ENCODE results near the gene MSL2. TPM values are rescaled to one million over a fixed set of nuclear protein-coding genes. Genes with fewer than 3 reads are reported as not detected.
"Not testable (repeated sequence)": the region's sequence is repeated elsewhere in the genome, so short reads cannot be mapped to it uniquely, and the experiment has no call there.

Gene MSL2, protein sequence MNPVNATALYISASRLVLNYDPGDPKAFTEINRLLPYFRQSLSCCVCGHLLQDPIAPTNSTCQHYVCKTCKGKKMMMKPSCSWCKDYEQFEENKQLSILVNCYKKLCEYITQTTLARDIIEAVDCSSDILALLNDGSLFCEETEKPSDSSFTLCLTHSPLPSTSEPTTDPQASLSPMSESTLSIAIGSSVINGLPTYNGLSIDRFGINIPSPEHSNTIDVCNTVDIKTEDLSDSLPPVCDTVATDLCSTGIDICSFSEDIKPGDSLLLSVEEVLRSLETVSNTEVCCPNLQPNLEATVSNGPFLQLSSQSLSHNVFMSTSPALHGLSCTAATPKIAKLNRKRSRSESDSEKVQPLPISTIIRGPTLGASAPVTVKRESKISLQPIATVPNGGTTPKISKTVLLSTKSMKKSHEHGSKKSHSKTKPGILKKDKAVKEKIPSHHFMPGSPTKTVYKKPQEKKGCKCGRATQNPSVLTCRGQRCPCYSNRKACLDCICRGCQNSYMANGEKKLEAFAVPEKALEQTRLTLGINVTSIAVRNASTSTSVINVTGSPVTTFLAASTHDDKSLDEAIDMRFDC
- 10 to 100 TPM; 37.2 to 38.5 TPM for total RNA-seq

DNA sequence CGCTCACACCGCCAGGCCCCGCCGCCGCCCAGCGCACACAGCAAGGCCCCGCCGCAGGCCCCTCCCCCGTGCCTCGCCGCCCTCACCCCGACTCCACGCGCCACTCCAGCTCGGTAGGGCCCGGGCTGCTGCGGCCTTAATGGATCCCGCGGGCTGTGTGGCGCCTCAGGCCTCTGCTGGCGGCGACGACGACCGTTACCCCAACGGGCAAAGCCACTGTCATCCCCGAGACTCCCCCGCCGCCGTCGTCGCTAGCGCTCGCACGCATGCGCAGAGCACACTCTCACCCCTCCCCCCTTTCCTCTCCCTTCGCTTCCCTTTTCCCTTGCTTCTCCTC lies at the start of gene MSL2:
MSL2 (minus strand) TSS at position 272 of the 337 bp plus-strand sequence. CDS start 1,222 bp downstream, outside the sequence.
- POLR2A ChIA-PET, result interaction anchor here (1.0 to 4.0 kb wide), 10 partner anchors 8 to 666 kb away, joined by 3 to 46 read pairs (median 8); partner anchors contain the start of genes NCK1 and STAG1
- H3K9me3 Mint-ChIP-seq, result no peaks in the 10 kb centered on the region
- DNase-seq, result peak; percentile 82
- peaks cover 5% of the 10 kb centered on the region for H3K27me3 Mint-ChIP-seq
- H3K4me3 Mint-ChIP-seq, result peak within 1 kb of the TSS; percentile 95
- intact Hi-C loops (cut with micrococcal nuclease), result loop anchor here (1.0 to 10.0 kb wide), 9 partner anchors 25 to 1711 kb away; partner anchors contain the start of genes ANAPC13, CEP63, NCK1 and PCCB
- CTCF ChIA-PET, result interaction anchor here (0.8 to 3.2 kb wide), 6 partner anchors 11 to 562 kb away, joined by 3 to 27 read pairs (median 3); partner anchors contain the start of genes PCCB and STAG1
- peak within 1 kb of the TSS; percentile 99 for H3K27ac Mint-ChIP-seq
- H3K36me3 Mint-ChIP-seq, result peaks cover 32% of the 10 kb centered on the region
- H3K4me1 Mint-ChIP-seq (ENCODE audit: low read depth), result peaks cover 24% of the 10 kb centered on the region

GRCh38 chr3:136245691-136246090 lies 49.6 kb upstream of the MSL2 start:
- CTCF ChIA-PET, result no interaction called here
- DNase-seq, result no peak
- no peaks in the 10 kb centered on the region for H3K9me3 Mint-ChIP-seq
- H3K36me3 Mint-ChIP-seq, result no peaks in the 10 kb centered on the region
- no peak overlapping the region for H3K4me3 Mint-ChIP-seq
- no peak overlapping the region for H3K27ac Mint-ChIP-seq
- H3K4me1 Mint-ChIP-seq (ENCODE audit: low read depth), result peaks cover 5% of the 10 kb centered on the region
- POLR2A ChIA-PET, result no interaction called here
- no peaks in the 10 kb centered on the region for H3K27me3 Mint-ChIP-seq
- intact Hi-C loops (cut with micrococcal nuclease), result no loop called here

DNA sequence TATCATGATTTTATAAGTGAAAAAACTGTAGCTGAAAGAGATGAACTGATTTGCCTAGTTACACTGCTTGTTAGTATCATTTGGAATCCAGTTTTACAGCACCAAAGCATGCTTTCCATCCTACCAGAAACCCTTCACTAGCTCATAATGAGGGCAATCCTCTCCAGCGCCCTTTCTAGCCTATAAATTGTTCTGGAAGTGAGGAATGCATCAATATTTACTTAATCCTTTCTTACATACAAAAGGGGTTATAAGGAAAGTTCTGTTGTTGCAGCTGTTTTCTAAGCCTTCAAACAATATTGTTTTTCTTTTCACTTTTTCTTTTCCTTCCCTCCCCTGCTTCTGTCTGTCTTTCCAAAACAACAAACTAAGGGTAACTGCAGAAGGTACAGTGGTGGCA lies 43.0 kb upstream of the MSL2 start:
- no peak overlapping the region for H3K4me3 Mint-ChIP-seq
- no peaks in the 10 kb centered on the region for H3K9me3 Mint-ChIP-seq
- H3K27ac Mint-ChIP-seq, result no peak overlapping the region
- POLR2A ChIA-PET, result no interaction called here
- no peak for DNase-seq
- intact Hi-C loops (cut with micrococcal nuclease), result no loop called here
- no peaks in the 10 kb centered on the region for H3K4me1 Mint-ChIP-seq (ENCODE audit: low read depth)
- H3K36me3 Mint-ChIP-seq, result no peaks in the 10 kb centered on the region
- no peaks in the 10 kb centered on the region for H3K27me3 Mint-ChIP-seq
- CTCF ChIA-PET, result no interaction called here

- Mint-ChIP-seq H3K36me3 (no peaks in the 10 kb centered on the region), H3K4me1 (ENCODE audit: low read depth) (no peaks in the 10 kb centered on the region), H3K9me3 (no peaks in the 10 kb centered on the region), H3K27ac (no peak overlapping the region), H3K27me3 (no peaks in the 10 kb centered on the region), H3K4me3 (no peak overlapping the region)
- intact Hi-C loops (cut with micrococcal nuclease), result no loop called here
- ChIA-PET CTCF (no interaction called here), POLR2A (no interaction called here)
- no peak for DNase-seq
Observed at GRCh38 chr3:136237961-136238649, 42.0 kb upstream of the MSL2 start.

DNA sequence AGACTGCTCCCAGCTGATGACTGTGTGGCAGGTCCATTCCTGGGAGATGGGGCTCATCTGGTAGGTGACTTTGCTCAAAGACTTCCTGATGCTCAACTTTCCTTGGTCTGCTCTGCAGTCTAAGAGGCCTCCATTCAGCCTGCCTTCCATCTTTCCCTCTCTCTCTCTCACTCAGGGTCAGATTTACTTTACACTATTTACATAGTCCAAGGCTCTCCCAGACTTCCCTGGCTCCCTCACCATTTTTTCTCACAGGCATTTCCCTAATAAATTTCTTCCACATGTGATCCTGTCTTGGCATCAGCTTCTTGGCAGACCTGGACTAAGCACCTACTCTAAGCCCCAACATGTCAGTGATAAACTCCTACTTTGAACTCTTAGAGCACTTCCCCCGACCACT lies 41.0 kb upstream of the MSL2 start:
- no peaks in the 10 kb centered on the region for H3K9me3 Mint-ChIP-seq
- no peak overlapping the region for H3K4me3 Mint-ChIP-seq
- intact Hi-C loops (cut with micrococcal nuclease), result no loop called here
- peaks cover 2% of the 10 kb centered on the region for H3K27me3 Mint-ChIP-seq
- no peak for DNase-seq
- H3K4me1 Mint-ChIP-seq (ENCODE audit: low read depth), result no peaks in the 10 kb centered on the region
- CTCF ChIA-PET, result no interaction called here
- POLR2A ChIA-PET, result no interaction called here
- no peaks in the 10 kb centered on the region for H3K36me3 Mint-ChIP-seq
- no peak overlapping the region for H3K27ac Mint-ChIP-seq

- Mint-ChIP-seq H3K36me3 (no peaks in the 10 kb centered on the region), H3K9me3 (no peaks in the 10 kb centered on the region), H3K27me3 (peaks cover 2% of the 10 kb centered on the region), H3K4me1 (ENCODE audit: low read depth) (no peaks in the 10 kb centered on the region), H3K27ac (no peak overlapping the region), H3K4me3 (no peak overlapping the region)
- no peak for DNase-seq
- ChIA-PET POLR2A (no interaction called here), CTCF (no interaction called here)
- intact Hi-C loops (cut with micrococcal nuclease), result no loop called here
Observed at GRCh38 chr3:136236109-136236508, 40.0 kb upstream of the MSL2 start.

DNA sequence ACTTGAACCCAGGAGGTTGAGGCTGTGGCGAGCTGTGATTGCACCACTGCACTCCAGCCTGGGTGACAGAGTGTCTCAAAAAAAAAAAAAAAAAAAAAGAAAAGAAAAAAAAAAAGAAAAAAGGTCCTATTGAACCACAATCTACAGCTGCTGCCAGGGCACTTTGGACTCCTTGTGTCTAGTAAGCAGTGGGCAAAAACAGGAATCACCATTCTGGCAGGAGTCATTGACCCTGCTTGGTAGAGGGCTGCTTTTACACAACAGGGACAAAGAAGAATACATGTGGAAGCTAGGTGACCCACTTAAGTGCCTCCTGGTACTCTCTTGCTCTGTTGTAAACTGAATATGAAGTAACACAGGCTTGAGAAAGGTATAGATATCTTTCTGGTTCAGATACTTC lies 39.4 kb upstream of the MSL2 start:
- no peaks in the 10 kb centered on the region for H3K36me3 Mint-ChIP-seq
- no peak overlapping the region for H3K27ac Mint-ChIP-seq
- H3K4me3 Mint-ChIP-seq, result no peak overlapping the region
- ChIA-PET CTCF (no interaction called here), POLR2A (no interaction called here)
- DNase-seq, result no peak
- intact Hi-C loops (cut with micrococcal nuclease), result no loop called here
- no peaks in the 10 kb centered on the region for H3K4me1 Mint-ChIP-seq (ENCODE audit: low read depth)
- H3K9me3 Mint-ChIP-seq, result no peaks in the 10 kb centered on the region
- peaks cover 2% of the 10 kb centered on the region for H3K27me3 Mint-ChIP-seq

DNA sequence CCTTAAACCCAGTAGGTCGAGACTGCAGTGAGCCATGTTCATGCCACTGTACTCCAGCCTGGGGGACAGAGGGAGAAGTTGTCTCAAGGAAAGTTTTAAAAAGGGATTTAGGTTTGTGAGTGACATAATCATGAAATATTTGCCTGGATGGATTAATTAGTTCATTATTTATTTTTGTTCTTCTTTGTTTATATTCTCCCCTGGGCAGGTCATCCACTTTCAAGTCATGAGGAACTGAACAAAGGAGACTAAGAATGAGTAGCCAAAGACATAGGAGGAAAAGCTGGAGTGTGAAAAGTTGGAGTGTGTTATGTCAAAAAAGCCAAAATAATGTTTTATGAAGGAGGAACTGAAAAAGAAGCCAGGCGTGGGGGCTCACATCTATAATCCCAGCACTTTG lies 36.3 kb upstream of the MSL2 start:
- Mint-ChIP-seq H3K9me3 (no peaks in the 10 kb centered on the region), H3K36me3 (no peaks in the 10 kb centered on the region), H3K27me3 (peaks cover 2% of the 10 kb centered on the region), H3K27ac (no peak overlapping the region), H3K4me3 (no peak overlapping the region), H3K4me1 (ENCODE audit: low read depth) (no peaks in the 10 kb centered on the region)
- no peak for DNase-seq
- ChIA-PET CTCF (no interaction called here), POLR2A (no interaction called here)
- intact Hi-C loops (cut with micrococcal nuclease), result no loop called here

DNA sequence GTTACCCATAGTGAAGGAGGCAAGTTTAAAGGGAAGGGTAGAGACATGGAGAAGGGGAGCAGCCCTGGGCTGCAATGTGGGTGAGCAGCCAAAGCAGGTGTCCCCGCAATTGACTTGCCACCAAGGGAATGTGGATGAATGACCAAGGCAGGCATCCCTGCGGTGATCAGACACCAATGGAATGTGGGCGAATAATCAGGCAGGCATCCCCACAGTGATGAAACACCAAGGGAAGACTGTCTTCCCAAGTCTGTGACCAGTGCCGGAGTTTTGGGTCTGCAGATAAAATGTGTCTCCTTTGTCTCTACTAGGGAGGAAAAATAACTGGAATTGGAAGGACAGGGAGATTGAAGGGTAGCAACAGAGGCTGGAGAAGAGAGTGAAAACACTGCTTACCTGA lies 26.6 kb upstream of the MSL2 start:
- H3K9me3 Mint-ChIP-seq; DNase-seq; CTCF ChIA-PET; H3K4me1 Mint-ChIP-seq (ENCODE audit: low read depth); H3K27ac Mint-ChIP-seq; intact Hi-C loops (cut with micrococcal nuclease); POLR2A ChIA-PET; H3K36me3 Mint-ChIP-seq; H3K4me3 Mint-ChIP-seq: not testable (repeated sequence)
- H3K27me3 Mint-ChIP-seq, result peaks cover 11% of the 10 kb centered on the region

DNA sequence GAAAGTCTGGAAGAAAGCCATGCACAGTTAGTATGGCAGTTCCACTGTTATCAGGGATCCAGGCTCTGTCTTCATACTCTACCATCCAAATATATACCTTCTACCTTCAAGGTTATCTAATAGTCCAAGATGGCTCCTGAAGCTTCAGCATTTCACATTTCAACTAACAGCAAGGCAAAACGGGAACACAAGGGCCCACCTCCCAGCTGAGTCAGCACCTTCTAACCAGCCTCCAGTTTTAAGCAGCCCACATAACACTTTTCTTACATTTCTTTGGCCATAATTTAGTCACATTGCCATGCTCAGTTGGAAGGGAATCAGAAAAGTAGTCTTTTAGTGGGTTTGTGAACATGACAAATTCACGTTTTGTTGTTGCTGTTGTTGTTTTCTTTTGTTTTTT lies 15.4 kb upstream of the MSL2 start:
- intact Hi-C loops (cut with micrococcal nuclease), result no loop called here
- no peaks in the 10 kb centered on the region for H3K36me3 Mint-ChIP-seq
- POLR2A ChIA-PET, result no interaction called here
- no peak for DNase-seq
- CTCF ChIA-PET, result no interaction called here
- no peak overlapping the region for H3K4me3 Mint-ChIP-seq
- H3K9me3 Mint-ChIP-seq, result no peaks in the 10 kb centered on the region
- no peaks in the 10 kb centered on the region for H3K4me1 Mint-ChIP-seq (ENCODE audit: low read depth)
- peaks cover 11% of the 10 kb centered on the region for H3K27me3 Mint-ChIP-seq
- no peak overlapping the region for H3K27ac Mint-ChIP-seq

- no peak overlapping the region for H3K4me3 Mint-ChIP-seq
- DNase-seq, result no peak
- CTCF ChIA-PET, result no interaction called here
- H3K4me1 Mint-ChIP-seq (ENCODE audit: low read depth), result no peaks in the 10 kb centered on the region
- no peaks in the 10 kb centered on the region for H3K36me3 Mint-ChIP-seq
- POLR2A ChIA-PET, result no interaction called here
- H3K9me3 Mint-ChIP-seq, result no peaks in the 10 kb centered on the region
- no peak overlapping the region for H3K27ac Mint-ChIP-seq
- H3K27me3 Mint-ChIP-seq, result peaks cover 16% of the 10 kb centered on the region
- intact Hi-C loops (cut with micrococcal nuclease), result no loop called here
Observed at GRCh38 chr3:136209921-136210320, 13.8 kb upstream of the MSL2 start.

DNA sequence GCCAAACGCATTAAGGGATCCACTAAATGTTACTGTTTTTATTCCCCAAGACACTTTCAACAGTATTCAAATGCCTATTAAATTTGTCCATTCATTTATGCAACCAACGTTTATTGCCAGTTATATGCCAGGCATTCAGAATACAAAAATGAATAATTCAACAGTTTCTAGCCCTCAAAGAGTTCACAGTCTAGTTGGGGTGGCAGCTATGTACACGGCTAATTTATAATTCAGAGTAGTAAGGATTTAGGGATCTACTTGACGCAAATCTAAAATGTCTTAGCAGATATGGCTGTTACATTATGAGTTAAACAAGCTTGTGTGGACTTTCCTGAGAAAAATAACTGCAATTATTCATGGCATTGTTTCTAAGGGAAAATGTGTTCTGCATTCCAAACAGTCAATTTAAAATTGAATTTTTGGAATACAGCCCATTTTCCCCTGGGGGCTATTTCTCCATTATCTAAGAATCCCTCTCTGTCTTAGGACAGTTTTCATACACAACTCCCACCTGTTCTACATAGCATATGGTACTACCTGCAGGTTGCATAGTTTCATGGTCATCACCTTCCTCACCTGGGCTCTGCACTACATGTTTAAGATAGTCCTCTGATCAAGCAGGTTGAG lies 11.5 kb upstream of the MSL2 start:
- H3K4me3 Mint-ChIP-seq, result no peak overlapping the region
- intact Hi-C loops (cut with micrococcal nuclease), result no loop called here
- no peaks in the 10 kb centered on the region for H3K9me3 Mint-ChIP-seq
- no peak overlapping the region for H3K27ac Mint-ChIP-seq
- H3K4me1 Mint-ChIP-seq (ENCODE audit: low read depth), result no peaks in the 10 kb centered on the region
- H3K36me3 Mint-ChIP-seq, result no peaks in the 10 kb centered on the region
- ChIA-PET CTCF (interaction anchor here (0.9 kb wide), 1 partner anchor 545 kb away, joined by 3 read pairs; no protein-coding TSS in a partner anchor), POLR2A (no interaction called here)
- peaks cover 16% of the 10 kb centered on the region for H3K27me3 Mint-ChIP-seq
- no peak for DNase-seq

Data from activated CD4-positive, alpha-beta memory T cell treated with anti-CD3 and anti-CD28 coated beads for 36 hours (primary cell).